Stimulated activated CD8-positive, alpha-beta memory T cell treated with anti-CD3 and anti-CD28 coated beads, Interleukin-4, amount 100 ng/mL, for 48 hours (primary cell): ENCODE measurements around the gene TMEM61.
A peak's percentile ranks its signal among the peaks of the same experiment; 100 is the strongest.
"Not testable (repeated sequence)": the region's sequence is repeated elsewhere in the genome, so short reads cannot be mapped to it uniquely, and the experiment has no call there.

ENCODE experiments used
- DNase-seq: peaks from one replicate; pipeline ENCODE4 v3.0.0-alpha.2; 2020

The TMEM61 gene

DNA sequence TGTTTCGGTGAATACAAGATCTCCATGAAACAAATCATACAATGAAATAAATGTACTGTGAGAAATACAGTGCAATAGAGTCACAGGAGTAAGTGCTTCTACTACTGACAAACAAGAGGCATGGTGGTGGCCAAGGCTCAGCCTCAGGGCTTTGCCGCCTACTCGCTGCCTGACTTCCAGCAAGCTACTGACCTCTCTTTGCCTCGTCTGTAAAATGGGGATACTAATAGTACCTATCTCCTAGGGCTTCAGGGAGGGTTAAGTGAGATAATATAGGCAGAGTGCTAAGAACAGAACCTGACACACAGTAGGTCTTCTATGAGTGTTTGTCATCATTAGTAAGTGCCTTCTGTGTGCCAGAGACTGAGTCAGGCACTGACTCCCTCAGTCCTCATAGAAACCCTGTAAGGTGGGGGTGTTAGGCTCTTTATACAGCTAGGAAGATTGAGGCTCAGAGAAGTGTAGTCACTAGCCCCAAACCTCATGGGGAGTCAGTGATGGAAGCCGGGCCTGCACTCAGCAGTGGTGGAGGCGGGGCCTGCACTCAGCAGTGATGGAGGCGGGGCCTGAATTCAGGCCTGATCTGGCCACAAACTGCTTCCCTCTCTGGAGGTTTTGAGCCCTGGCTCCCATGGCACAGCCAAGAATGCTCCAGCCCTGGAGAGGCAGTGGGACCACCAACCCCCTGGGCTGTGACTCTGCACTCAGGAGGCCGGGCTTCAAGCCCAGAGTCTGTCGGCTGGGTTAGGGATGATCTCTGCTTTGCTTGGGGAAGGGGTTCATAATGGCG, 25.1 kb downstream of the TMEM61 start:
- no peak for DNase-seq

DNA sequence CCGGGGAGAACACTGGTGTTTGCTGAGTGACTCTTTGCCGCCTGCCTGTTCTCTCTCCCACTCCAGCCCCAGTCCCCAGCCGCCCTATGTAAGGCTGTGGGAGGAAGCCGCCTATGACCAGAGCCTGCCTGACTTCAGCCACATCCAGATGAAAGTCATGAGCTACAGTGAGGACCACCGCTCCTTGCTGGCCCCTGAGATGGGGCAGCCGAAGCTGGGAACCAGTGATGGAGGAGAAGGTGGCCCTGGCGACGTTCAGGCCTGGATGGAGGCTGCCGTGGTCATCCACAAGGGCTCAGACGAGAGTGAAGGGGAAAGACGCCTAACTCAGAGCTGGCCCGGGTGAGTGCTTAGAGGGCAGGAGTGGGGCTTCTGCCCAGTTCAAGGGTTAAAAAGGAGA, 26.5 kb downstream of the TMEM61 start:
- DNase-seq: no peak

DNA sequence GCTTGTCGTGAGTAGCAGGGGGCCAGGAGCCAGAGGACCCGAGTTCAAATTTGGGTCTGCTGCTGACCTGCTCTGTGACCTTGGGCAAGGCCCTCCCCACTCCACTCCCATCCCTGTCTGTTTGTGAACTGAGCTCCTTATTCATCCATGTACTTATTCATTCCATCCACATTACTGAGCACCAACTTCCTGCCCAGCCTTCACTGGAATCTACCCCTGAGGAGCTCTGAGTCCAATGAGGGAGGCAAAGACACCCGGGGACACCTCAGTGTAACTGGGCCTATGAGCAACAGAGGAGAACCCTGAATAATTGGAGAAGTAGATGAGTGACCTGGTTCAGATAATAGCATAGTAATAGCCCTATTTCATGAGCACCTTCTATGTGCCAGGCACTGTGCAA, 27.2 kb downstream of the TMEM61 start:
- no peak for DNase-seq

DNA sequence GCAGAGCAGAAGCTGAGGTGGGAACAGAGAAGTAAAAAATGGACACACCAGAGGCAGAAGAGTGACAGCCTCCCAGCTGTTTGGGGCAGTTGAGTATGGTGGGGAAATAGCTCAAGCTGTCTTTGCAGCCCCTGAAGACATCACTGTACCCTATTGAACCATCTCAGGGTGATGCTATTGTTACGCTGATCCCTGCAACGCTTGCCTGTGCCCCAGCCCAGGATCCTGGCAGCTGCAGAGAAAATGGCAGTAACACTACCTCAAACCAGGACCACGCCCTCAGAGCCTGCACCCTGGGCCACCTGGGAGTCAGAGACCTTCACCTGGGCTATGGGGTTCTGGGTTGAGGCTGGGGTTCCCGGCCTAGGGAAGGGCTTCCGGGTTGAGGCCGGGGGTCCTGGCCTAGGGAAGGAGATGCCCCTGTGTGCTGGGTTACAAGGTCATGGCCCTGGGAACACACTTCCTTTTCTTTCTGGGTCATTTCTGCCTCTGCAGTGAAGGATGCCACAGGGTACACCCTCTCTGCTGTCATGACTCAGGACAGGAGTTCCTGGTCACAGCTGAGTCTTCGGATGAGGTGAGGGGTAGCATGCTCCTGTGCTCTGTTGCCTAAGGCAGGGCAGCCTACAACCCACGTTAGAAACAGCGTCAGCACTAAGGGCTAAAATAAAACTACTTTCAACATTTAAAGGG, 29.9 kb downstream of the TMEM61 start:
- DNase-seq: no peak

DNA sequence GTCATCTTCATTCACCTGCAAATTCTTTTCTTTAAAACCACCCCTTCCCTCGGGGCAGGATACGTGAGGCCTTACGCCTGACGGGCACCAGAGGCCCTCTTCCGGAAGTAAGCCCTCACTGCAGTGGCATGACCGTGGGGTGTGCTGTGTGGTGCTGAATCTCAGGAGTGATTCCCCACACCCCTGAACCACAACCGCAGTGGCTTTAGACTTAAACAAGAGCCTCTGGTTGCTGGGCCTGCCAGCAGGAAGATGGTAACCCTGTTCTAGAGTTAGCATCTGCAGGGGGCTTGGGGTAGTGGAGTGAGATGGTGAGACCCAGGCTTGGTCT, 30.4 kb downstream of the TMEM61 start:
- DNase-seq: no peak

DNA sequence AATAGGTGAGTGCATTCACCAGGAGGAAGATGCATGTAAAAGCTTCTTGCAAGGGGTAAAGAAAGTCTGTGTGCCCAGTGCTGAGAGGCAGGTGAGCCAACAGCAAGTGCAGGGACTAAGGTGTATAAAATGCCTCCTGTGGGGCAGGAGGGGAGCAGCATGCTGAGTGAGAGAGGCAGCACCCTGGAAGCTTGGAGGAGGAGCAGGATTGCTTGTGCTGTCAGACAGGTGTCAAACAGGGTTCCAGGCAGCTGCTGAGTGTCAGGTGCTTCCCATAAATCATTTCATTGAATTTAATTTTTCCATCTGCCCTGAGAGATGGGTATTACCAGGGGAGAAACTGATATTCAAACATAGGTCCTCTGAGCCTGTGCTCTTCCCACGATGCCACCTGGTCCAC, 32.2 kb downstream of the TMEM61 start:
- no peak for DNase-seq

DNA sequence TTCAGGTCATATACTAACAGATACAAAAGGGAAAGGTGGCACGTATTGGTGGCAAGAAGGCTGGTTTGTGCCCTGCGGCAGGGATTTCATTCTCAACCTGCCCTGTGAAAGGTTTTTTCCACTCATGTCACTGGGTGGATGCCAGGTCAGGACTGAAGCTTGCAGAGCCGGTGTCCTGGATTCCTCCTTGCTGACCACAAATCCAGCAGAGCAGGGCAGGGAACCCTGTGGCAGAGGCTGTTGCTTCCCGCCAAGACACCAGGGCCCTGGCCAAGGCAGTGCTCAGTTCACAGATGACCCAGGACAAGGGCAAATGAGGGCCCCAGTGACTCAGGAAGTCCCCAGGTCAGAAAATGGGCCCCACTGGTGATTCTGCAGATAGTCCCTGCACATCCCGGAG, 34.7 kb downstream of the TMEM61 start:
- no peak for DNase-seq

DNA sequence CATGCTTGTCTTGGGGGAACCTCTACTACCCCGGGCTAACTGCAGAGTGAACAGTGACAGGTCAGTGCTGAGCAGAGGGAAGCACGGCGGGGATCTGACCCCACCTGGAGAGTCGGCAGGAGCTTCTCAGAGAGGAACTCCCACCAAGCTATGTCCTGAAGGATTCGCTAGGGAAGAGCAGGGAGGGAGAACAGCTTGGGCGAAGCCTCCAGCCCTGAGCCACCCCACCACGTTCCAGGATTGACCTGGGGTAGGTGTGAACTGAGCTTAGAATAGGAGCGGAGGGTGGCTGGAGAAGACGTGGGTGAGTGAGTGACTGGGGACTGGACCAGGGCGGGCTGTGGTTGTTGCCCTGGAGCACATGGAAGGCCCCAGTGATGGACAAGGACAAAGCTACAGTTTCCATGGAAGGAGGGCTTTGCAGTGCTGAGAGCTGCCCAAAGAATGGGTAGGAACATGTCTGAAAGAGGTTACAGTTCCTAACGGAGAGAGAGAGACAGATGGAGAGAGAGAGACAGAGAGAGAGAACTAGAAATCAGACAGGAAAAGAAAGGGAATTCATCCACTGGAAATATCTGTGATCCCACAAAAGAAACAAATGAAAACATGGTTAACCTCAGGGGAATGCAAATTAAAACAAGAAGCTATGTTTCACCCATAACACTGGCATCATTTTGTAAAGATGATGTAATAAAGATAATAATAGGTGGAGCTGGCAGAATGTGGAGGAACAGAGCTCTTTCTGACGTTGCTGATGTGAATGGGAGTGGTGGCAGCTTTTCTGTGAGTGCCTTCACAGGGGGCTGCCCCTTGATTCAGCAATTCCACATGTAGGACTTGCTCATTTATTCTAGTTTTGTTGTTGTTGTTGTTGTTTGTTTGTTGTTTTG, 35.5 kb downstream of the TMEM61 start:
- DNase-seq: no peak

DNA sequence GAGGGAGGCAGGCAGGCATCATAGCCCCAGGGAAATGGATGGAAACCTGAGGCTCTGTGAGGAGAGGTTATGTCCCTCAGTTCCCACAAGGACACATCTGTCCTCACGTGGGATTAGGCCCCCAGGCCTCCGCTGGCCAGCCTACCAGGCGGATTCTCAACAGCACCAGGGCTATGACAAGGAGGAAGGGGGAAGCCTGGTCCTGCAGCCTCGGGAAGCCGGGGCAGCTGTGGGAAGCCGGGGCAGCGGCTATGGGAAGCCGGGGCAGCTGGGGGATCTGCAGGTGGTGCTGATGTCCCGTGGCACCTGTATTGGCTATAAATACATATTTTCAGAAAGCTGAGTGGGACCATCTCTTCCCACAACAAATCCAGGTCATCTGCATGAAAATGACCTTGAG, 38.0 kb downstream of the TMEM61 start:
- no peak for DNase-seq

DNA sequence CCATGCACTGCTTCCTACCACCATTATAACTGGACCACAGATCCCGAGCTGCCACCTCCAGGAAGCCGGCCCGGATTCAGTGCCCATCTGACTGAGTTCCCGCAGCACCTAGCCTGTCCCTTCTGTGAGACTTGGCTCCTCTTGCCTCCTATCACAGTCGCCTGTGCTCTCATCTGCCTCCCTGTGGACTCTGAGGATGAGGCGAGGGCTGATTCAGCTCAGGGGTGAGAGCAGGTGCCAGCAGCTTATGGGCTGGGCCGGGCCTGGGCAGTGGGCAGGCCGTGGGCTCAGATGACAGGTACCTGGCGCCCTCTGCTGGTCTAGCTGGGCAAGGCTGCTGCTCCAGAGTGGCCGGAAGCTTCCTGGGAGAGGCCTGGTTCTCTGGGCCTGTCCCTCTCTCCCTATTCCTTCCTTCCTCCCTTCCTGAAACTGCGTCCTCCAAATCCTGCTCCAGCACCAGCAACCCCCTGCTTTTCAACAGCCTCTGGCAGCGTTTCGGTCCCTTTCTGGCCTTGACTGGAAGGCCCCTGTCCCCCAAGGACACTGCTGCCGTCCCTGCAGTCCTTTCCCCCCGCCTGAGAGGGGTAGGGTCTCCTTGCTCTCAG, 41.6 kb downstream of the TMEM61 start:
- DNase-seq: peak; percentile 87

DNA sequence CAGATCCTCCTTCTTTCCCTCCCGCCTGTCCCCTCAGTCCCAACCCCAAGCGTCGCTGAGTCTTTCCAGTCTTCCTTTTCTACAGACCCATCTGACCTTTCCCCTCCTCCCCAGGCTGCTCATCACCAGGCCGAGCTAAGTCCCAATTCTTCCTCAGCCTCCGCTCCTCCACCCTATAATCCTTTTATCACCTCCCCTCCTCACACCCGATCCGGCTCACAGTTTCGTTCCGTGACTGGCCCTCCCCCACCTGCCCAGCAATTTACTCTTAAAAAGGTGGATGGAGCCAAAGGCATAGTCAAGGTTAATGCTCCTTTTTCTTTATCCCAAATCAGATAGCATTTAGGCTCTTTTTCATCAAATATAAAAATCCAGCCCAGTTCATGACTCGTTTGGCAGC, 43.7 kb downstream of the TMEM61 start:
- DNase-seq: not testable (repeated sequence)

DNA sequence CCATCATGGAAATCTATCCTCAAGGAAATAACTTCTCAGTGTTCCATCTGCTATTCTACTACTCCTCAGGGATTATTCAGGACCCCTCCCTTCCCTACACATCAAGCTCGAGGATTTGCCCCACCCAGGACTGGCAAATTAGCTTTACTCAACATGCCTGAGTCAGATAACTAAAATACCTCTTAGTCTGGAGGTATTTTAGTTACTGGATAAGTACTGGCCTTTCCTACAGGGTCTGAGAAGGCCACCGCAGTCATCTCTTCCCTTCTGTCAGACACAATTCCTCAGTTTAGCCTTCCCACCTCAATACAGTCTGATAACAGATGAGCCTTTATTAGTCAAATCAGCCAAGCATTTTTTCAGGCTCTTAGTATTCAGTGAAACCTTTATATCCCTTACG, 46.3 kb downstream of the TMEM61 start:
- DNase-seq: not testable (repeated sequence)

DNA sequence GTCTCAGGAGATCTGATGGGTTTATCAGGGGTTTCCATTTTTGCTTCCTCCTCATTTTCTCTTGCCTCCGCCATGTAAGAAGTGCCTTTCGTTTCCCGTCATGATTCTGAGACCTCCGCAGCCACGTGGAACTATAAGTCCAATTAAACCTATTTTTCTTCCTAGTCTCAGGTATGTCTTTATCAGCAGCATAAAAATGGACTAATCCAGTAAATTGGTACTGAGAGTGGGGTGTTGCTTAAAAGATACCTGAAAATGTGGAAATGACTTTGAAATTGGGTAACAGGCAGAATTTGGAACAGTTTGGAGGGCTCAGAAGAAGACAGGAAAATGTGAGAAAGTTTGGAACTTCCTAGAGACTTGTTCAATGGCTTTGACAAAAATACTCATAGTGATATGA, 50.7 kb downstream of the TMEM61 start:
- not testable (repeated sequence) for DNase-seq

DNA sequence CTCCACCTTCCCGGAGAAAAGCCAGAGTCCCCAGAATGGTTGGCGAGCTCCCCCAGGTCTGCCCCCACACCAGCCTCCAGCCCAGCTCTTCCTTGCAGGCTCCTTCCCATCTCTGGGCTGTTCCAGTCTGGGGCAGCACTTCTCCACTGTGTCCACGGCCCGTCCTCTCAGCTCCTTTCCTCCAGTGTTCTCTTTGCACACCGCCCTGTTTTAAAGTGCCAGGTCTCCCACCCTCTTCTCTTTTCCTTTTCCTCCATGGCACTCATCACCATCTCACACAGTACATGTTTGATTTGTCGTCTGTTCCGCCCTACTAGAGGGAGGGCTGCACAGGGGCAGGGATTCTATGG, 52.8 kb downstream of the TMEM61 start:
- no peak for DNase-seq

DNA sequence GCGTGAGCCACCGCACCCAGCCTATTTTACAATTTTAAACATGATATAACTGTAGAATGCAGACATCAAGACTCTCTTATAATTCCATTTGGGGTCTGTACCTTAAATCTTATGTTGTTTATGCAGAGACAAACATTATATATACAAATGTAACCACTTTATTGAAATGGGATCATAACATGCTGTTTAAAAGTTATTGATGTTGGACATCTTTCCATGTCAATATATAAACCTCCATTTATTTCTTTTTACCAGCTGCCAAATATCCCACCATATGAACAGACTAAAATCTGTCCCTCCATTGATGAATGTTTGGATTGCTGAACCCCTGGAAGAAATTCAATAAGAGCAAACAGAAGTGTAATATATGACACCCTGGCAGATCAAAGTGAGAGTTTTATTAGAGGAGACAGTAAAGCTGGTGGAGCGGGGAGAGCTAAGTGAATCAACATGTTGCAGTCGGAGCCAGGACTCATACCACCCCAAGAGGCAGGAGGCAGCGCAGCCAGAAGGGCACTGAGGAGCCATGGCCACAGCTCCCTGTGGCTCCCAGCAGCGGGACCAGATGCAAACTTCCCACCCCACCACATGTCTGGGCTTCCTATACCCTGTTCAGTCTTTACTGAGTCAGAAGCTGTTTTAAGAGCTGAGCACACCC, 54.2 kb downstream of the TMEM61 start:
- DNase-seq: no peak

DNA sequence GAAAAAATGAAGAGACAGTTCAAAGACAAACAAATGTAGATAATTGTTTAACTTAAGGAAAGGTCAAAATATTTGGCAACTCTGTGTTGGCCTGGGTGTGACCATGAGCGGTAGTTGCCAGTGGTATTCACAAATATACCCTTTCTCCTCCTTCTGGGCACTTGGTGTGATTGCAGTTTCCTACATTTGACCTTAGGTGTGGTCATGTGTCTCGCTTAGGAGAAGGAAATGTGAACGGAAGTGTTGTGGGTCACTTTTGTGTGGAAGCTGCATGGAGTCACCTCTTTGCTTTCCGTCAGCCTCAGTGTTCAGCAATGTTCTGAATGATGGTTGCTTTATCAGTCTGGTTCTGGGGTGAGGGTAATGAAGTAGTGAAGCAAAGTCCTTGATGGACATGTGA, 55.5 kb downstream of the TMEM61 start:
- no peak for DNase-seq

DNA sequence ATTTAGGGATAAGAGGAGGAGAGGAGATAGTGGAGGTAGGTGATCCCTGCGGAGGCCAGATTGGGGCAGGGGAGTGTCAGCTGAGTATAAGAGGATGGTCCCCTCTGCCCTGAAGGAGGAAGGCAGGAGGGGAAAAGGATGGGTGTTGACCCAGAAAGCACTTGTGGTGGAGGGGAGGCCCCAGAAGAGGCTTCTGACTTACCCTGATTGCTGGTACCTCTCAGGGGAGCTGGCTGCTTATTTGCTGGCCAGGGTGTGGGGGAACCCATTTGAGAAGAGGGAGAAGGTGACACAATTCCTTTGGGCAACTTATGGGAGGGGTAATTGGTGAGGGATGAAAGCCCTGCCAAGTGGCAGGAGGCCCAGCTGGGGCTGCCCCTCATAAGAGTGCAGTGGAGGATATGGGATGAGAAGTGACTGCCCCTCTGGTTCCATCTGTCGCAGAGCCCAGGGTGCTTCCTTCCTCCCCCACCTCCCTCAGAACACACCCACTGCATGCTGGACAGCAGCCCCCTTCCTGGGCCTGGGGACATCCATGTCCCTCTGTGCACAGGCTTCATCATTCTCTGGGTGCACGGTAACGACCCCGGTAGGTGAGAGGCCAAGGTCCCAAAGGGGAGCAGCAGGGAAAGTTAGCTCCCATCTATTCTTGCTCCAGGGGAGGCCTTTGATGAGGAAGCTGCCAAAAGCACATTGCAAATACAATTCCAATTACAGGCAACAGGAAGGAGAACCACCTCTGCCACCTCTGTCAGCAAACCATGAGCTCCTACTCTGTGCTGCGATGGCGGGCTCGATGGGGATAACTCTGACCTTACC, 57.5 kb downstream of the TMEM61 start:
- DNase-seq: no peak

DNA sequence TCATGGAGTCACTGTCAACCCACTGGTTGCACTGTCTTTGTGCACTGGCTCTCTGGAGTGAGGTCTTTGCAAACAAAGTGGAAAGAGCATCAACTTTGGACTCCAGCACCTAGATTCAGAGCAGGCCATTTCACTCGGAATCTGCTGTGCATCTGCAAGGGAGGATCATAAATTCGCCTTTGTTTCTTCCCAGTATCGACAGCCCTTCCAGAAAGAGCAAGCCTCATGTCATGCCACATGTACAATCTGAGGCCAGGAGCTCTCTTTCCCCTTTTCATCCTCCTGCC, 58.1 kb downstream of the TMEM61 start:
- no peak for DNase-seq

DNA sequence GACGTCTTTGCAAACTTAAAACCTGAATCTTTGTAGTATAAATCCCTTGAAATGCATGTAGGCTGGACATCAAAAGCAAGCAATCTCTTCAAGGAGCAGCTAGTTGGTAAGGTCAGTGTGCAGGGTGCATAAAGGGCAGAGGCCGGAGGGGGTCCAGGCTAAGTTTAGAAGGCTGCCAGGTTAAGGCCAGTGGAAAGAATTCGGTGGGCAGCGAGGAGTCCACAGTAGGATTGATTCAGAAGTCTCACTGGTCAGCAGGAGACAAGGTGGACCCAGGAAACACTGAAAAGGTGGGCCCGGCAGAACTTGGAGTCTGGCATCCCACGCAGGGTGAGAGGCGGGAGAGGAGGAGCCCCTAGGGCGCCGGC, 58.5 kb downstream of the TMEM61 start:
- no peak for DNase-seq

DNA sequence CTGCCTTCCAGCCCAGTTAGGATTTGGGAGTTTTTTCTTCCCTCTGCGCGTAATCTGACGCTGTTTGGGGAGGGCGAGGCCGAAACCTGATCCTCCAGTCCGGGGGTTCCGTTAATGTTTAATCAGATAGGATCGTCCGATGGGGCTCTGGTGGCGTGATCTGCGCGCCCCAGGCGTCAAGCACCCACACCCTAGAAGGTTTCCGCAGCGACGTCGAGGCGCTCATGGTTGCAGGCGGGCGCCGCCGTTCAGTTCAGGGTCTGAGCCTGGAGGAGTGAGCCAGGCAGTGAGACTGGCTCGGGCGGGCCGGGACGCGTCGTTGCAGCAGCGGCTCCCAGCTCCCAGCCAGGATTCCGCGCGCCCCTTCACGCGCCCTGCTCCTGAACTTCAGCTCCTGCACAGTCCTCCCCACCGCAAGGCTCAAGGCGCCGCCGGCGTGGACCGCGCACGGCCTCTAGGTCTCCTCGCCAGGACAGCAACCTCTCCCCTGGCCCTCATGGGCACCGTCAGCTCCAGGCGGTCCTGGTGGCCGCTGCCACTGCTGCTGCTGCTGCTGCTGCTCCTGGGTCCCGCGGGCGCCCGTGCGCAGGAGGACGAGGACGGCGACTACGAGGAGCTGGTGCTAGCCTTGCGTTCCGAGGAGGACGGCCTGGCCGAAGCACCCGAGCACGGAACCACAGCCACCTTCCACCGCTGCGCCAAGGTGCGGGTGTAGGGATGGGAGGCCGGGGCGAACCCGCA, 59.1 kb downstream of the TMEM61 start, which contains the start of gene PCSK9:
PCSK9 (plus strand) TSS at position 207 of the 741 bp plus-strand sequence; CDS start at position 497, 290 bp downstream.
- DNase-seq: no peak
